Smooth muscle cell (in vitro differentiated cells): ENCODE measurements around the gene ITGB2. TPM values are rescaled to one million over a fixed set of nuclear protein-coding genes. Genes with fewer than 3 reads are reported as not detected.

Experiments used
- DNase-seq: peaks from one replicate; lab custom pipeline; 2025; ENCODE audit not compliant: unreplicated experiment; lab: John Stamatoyannopoulos, UW
- H2AFZ ChIP-seq: fragments of 200-600 bp; sonication (generic); 2 replicates; pipeline ENCODE4 v1.6.0; 2016; ENCODE audit warnings: antibody characterized with exemption, low read depth, mild to moderate bottlenecking
- H3F3A ChIP-seq: fragments of 200-600 bp; sonication (generic); 2 replicates; pipeline ENCODE4 v1.6.0; 2017; ENCODE audit warnings: antibody characterized with exemption, low read depth
- H3K27ac ChIP-seq: fragments of 200-600 bp; sonication (generic); 2 replicates; pipeline ENCODE4 v1.5.1; 2016; ENCODE audit warnings: low read depth, mild to moderate bottlenecking
- H3K27me3 ChIP-seq: fragments of 200-600 bp; sonication (generic); 2 replicates; pipeline ENCODE4 v1.6.1; 2016; ENCODE audit warnings: low read depth, mild to moderate bottlenecking
- H3K36me3 ChIP-seq: fragments of 200-600 bp; sonication (generic); 2 replicates; pipeline ENCODE4 v1.5.1; 2016; ENCODE audit warnings: low read depth
- H3K4me1 ChIP-seq: fragments of 200-600 bp; sonication (generic); 2 replicates; pipeline ENCODE4 v1.5.1; 2016; ENCODE audit warnings: low read depth
- H3K4me2 ChIP-seq: fragments of 200-600 bp; sonication (generic); 2 replicates; pipeline ENCODE4 v1.6.0; 2016; ENCODE audit warnings: mild to moderate bottlenecking
- H3K4me3 ChIP-seq: fragments of 200-600 bp; sonication (generic); 2 replicates; pipeline ENCODE4 v1.5.1; 2016; ENCODE audit warnings: mild to moderate bottlenecking
- H3K79me2 ChIP-seq: fragments of 200-600 bp; sonication (generic); 2 replicates; pipeline ENCODE4 v1.6.0; 2016; ENCODE audit warnings: low read depth, mild to moderate bottlenecking
- H3K9ac ChIP-seq: fragments of 200-600 bp; sonication (generic); 2 replicates; pipeline ENCODE4 v1.6.0; 2016; ENCODE audit warnings: low read depth
- H3K9me3 ChIP-seq: fragments of 200-600 bp; sonication (generic); replicated peaks from 2 replicates; pipeline ENCODE4 v1.5.1; 2016; ENCODE audit warnings: low read depth
- H4K20me1 ChIP-seq: fragments of 200-600 bp; sonication (generic); 2 replicates; pipeline ENCODE4 v1.6.0; 2016; ENCODE audit warnings: low read depth
- WGBS: methylation state at CpG from one replicate; pipeline ENCODE4 v1.1.7; 2016; ENCODE audit warnings: low lambda C conversion rate; 5-methylcytosine and 5-hydroxymethylcytosine counted together
- polyA plus RNA-seq: library from polyadenylated mRNA; unstranded; fragments of >200 nt; fragmentation: Nextera tagmentation; extraction: Ambion mirVana; gene quantifications from 2 replicates; pipeline ENCODE4 v1.2.1, GENCODE V29; 2016
- total RNA-seq: library from RNA; depleted of rRNA; stranded (reverse); fragments of >200 nt; gene quantifications from 2 replicates; pipeline ENCODE4 v1.2.3, GENCODE V29; 2014
- TF ChIP-seq, protein P1 (sequence below): fragments of 200-600 bp; sonication (generic); IDR thresholded peaks from 2 replicates; pipeline ENCODE4 v1.5.1; 2017; ENCODE audit warnings: borderline replicate concordance, mild to moderate bottlenecking, antibody characterized with exemption; ENCODE audit not compliant: insufficient read depth, poor library complexity, severe bottlenecking

Gene ITGB2
- total and polyA plus RNA-seq, 2 experiments from 2014 or later = 0.18 to 0.86 TPM

DNA sequence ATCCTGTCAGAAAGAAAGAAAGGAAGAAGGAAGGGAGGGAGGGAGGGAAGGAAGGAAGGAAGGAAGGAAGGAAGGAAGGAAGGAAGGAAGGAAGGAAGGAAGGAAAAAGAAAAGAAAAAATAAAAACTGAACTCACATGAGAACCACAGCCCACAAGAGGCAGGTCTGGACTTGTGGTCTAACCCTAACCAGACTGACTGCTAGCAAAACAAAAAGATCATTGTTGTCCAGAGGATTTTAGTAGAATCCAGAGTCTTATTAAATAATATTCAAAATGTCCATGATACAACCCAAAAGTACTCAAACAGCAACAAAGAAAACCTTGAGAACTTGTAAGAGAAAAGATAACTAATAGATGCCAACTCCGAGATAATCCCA, 4.7 kb upstream of the ITGB2 start:
- Histone ChIP-seq H3K4me3 (no peak overlapping the region), H3K27me3 (peaks cover 30% of the 10 kb centered on the region), H2AFZ (peak overlapping the region; percentile 22), H3K27ac (peak overlapping the region; percentile 8), H3K36me3 (no peaks in the 10 kb centered on the region), H3K4me2 (peak overlapping the region; percentile 14), H3K4me1 (peaks cover 9% of the 10 kb centered on the region), H3F3A (peaks cover 16% of the 10 kb centered on the region), H4K20me1 (peaks cover 6% of the 10 kb centered on the region), H3K9me3 (no peaks in the 10 kb centered on the region), H3K79me2 (no peaks in the 10 kb centered on the region), H3K9ac (no peak overlapping the region)
- WGBS = 92% methylated on average over 1 of the region's 1 CpG
- TF ChIP-seq, protein P1, sequence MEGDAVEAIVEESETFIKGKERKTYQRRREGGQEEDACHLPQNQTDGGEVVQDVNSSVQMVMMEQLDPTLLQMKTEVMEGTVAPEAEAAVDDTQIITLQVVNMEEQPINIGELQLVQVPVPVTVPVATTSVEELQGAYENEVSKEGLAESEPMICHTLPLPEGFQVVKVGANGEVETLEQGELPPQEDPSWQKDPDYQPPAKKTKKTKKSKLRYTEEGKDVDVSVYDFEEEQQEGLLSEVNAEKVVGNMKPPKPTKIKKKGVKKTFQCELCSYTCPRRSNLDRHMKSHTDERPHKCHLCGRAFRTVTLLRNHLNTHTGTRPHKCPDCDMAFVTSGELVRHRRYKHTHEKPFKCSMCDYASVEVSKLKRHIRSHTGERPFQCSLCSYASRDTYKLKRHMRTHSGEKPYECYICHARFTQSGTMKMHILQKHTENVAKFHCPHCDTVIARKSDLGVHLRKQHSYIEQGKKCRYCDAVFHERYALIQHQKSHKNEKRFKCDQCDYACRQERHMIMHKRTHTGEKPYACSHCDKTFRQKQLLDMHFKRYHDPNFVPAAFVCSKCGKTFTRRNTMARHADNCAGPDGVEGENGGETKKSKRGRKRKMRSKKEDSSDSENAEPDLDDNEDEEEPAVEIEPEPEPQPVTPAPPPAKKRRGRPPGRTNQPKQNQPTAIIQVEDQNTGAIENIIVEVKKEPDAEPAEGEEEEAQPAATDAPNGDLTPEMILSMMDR = no peak
- DNase-seq = no peak

DNA sequence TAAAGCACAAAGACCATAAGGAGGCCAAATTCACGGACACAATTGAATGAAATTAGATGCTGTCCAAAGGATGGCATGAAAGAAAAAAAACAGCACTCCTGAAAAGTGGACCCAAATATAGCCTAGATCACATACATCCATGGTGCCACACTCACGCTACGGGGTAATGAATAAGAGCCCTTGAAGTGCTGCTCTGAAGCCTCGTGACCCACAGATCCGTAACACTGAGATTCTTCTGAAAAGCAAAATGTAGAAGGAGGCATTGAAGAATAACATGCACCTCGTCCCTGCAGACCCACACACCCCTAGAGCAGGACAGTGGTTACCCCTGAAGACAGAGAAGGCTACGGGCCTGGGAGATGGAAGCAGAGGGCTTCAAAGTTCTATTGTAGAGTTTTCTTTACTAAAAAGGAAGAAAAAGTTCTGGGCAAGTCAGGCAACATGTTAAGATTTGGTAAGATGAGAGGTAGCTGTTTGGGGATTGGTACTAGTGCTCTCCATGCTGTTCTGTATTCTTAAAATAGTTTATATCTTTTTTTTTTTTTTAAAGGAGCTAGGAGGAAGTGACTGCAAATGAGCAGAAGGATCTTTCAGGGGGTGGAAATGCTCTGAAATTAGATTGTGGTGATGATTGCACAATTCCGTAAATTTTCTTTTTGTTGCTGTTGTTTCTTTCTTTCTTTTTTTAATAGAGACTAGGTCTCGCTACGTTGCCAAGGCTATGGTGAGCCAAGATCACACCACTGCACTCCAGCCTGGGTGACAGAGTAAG, 4.1 kb upstream of the ITGB2 start:
- TF ChIP-seq, protein P1 = no peak
- Histone ChIP-seq H3K9me3 (no peaks in the 10 kb centered on the region), H2AFZ (peak overlapping the region; percentile 22), H4K20me1 (peaks cover 6% of the 10 kb centered on the region), H3K27ac (peak overlapping the region; percentile 8), H3F3A (peaks cover 15% of the 10 kb centered on the region), H3K27me3 (peaks cover 26% of the 10 kb centered on the region), H3K4me2 (peak overlapping the region; percentile 14), H3K4me3 (no peak overlapping the region), H3K4me1 (peaks cover 9% of the 10 kb centered on the region), H3K36me3 (no peaks in the 10 kb centered on the region), H3K79me2 (no peaks in the 10 kb centered on the region), H3K9ac (no peak overlapping the region)
- no peak for DNase-seq
- 78% methylated on average over 10 of the region's 10 CpGs for WGBS

DNA sequence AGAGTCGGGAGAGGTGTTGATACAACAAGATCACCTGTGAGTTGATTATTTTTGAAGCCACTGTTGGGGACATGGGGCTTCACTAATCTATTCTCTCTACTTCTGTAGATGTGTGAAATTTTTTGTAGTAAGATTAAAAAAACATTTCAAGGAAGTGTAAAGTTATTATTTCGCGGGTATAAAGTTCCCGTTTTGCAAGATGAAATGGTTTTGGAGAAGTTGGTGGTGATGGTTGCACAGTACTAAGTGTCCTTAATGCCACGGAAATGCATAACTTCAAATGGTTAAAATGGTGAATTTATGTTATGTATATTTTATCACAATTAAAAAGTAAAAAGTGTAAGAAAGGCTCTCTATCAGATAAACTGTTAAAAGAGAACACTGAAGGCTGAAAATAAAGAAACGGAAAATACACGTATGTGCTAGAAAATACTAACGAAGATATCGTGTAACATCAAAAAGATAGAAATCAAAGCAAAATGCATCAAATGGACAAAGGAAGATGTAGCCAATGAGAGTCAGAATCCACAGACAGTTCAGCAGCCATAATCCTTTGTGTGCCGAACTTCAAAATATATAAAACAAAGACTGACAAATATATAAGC, 2.9 kb upstream of the ITGB2 start:
- no peaks in the 10 kb centered on the region for H3K36me3 ChIP-seq
- no peak for DNase-seq
- peaks cover 5% of the 10 kb centered on the region for H3F3A ChIP-seq
- no peak overlapping the region for H3K27ac ChIP-seq
- H2AFZ ChIP-seq = no peak overlapping the region
- peaks cover 34% of the 10 kb centered on the region for H3K27me3 ChIP-seq
- no peaks in the 10 kb centered on the region for H4K20me1 ChIP-seq
- H3K4me3 ChIP-seq = no peak overlapping the region
- TF ChIP-seq, protein P1 = no peak
- no peaks in the 10 kb centered on the region for H3K9me3 ChIP-seq
- H3K4me1 ChIP-seq = peaks cover 9% of the 10 kb centered on the region
- WGBS = 96% methylated on average over 10 of the region's 10 CpGs
- H3K4me2 ChIP-seq = no peak overlapping the region
- H3K79me2 ChIP-seq = no peaks in the 10 kb centered on the region
- no peak overlapping the region for H3K9ac ChIP-seq

DNA sequence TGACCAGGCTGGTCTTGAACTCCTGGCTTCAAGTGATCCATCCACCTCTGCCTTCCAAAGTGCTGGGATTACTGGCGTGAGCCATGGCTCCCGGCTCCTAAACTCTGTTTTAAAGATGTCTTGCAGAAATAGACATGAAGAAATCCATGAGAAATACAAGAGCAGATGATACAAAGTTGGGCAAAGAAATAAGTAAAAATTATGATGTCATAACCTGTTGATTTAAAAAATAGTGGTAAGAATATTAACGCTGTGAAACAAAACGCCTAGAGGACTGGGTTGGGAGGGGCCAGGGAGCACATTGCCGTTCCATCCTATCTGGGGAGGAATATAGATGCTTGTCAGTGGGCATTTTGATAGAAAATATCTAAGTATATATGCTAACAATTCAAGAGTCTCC, 1.2 kb upstream of the ITGB2 start:
- H3K27me3 ChIP-seq = peaks cover 34% of the 10 kb centered on the region
- WGBS = 96% methylated on average over 5 of the region's 5 CpGs
- peaks cover 3% of the 10 kb centered on the region for H3F3A ChIP-seq
- H3K79me2 ChIP-seq = no peaks in the 10 kb centered on the region
- H3K27ac ChIP-seq = no peak overlapping the region
- H4K20me1 ChIP-seq = no peaks in the 10 kb centered on the region
- H2AFZ ChIP-seq = no peak overlapping the region
- H3K36me3 ChIP-seq = no peaks in the 10 kb centered on the region
- no peak overlapping the region for H3K4me3 ChIP-seq
- no peaks in the 10 kb centered on the region for H3K9me3 ChIP-seq
- no peak overlapping the region for H3K4me2 ChIP-seq
- peaks cover under 1% of the 10 kb centered on the region for H3K4me1 ChIP-seq
- no peak overlapping the region for H3K9ac ChIP-seq
- DNase-seq = no peak
- TF ChIP-seq, protein P1 = no peak
